Stimulated activated CD8-positive, alpha-beta memory T cell treated with anti-CD3 and anti-CD28 coated beads, Interleukin-7, amount 100 ng/mL, for 24 hours (primary cell): ENCODE data around the gene INPP1.
"Not testable (repeated sequence)": the region's sequence is repeated elsewhere in the genome, so short reads cannot be mapped to it uniquely, and the experiment has no call there.

ENCODE experiments used
- DNase-seq: peaks from one replicate; pipeline ENCODE4 v3.0.0-alpha.2; 2020; ENCODE audit warnings: low read depth

The INPP1 gene

GRCh38 chr2:190343536-190344275 is at the start of gene INPP1:
INPP1 (plus strand) TSS chr2:190343589; CDS start chr2:190360103, 16,514 bp downstream.
- no peak for DNase-seq

GRCh38 chr2:190297880-190298279 is 45.5 kb upstream of the INPP1 start:
- not testable (repeated sequence) for DNase-seq

GRCh38 chr2:190301032-190301431 is 42.4 kb upstream of the INPP1 start:
- no peak for DNase-seq

- no peak for DNase-seq
These were observed 41.3 kb upstream of the INPP1 start for GRCh38 chr2:190302052-190302451.

- no peak for DNase-seq
These were observed 39.7 kb upstream of the INPP1 start for GRCh38 chr2:190303647-190304046.

- no peak for DNase-seq
These were observed 39.0 kb upstream of the INPP1 start for GRCh38 chr2:190304404-190304803.

- no peak for DNase-seq
These were observed 35.4 kb upstream of the INPP1 start for GRCh38 chr2:190308031-190308430.

GRCh38 chr2:190311893-190312634 is 31.3 kb upstream of the INPP1 start:
- DNase-seq, result no peak

GRCh38 chr2:190312635-190313025 is 30.8 kb upstream of the INPP1 start:
- DNase-seq, result not testable (repeated sequence)

GRCh38 chr2:190313880-190314279 is 29.5 kb upstream of the INPP1 start:
- no peak for DNase-seq

GRCh38 chr2:190315273-190315672 is 28.1 kb upstream of the INPP1 start:
- no peak for DNase-seq

- no peak for DNase-seq
These were observed 24.9 kb upstream of the INPP1 start for GRCh38 chr2:190318514-190318913.

GRCh38 chr2:190318931-190319554 is 24.3 kb upstream of the INPP1 start:
- no peak for DNase-seq

GRCh38 chr2:190319555-190320498 is 23.6 kb upstream of the INPP1 start, which contains the start of gene HIBCH:
HIBCH (minus strand) TSS chr2:190319826; CDS start chr2:190319750, 76 bp downstream.
- DNase-seq, result peak; percentile 81

- no peak for DNase-seq
These were observed 22.7 kb upstream of the INPP1 start for GRCh38 chr2:190320696-190321095.

- DNase-seq, result no peak
These were observed 20.0 kb upstream of the INPP1 start for GRCh38 chr2:190323406-190323805.

GRCh38 chr2:190325588-190325987 is 17.8 kb upstream of the INPP1 start:
- DNase-seq, result no peak

- DNase-seq, result no peak
These were observed 15.4 kb upstream of the INPP1 start for GRCh38 chr2:190327867-190328572.

GRCh38 chr2:190328573-190329147 is 14.7 kb upstream of the INPP1 start:
- no peak for DNase-seq

- no peak for DNase-seq
These were observed 10.0 kb upstream of the INPP1 start for GRCh38 chr2:190333395-190333794.

- no peak for DNase-seq
These were observed 9.5 kb upstream of the INPP1 start for GRCh38 chr2:190333928-190334327.
